ENCODE measurements around the gene FAM76B. TPM values are rescaled to one million over a fixed set of nuclear protein-coding genes. Genes with fewer than 3 reads are reported as not detected.
A peak's percentile ranks its signal among the peaks of the same experiment; 100 is the strongest.

The FAM76B gene
- 21.7 and 24.2 TPM in 2 replicates for total RNA-seq (2016; rRNA removed; fragmentation: Illumina TruSeq; extraction: Trizol)
- 4.1 and 6.2 TPM in 2 replicates for total RNA-seq (2016; cell fraction: cytosol; rRNA removed; fragmentation: Illumina TruSeq; extraction: Trizol; ENCODE audit: low read depth)
- 15.2 and 24.9 TPM in 2 replicates for total RNA-seq (2016; cell fraction: insoluble cytoplasmic fraction; rRNA removed; fragmentation: Illumina TruSeq; extraction: Trizol)
- total RNA-seq (2016; cell fraction: membrane; rRNA removed; fragmentation: Illumina TruSeq; extraction: Trizol), result 9.1 TPM in 2 replicates
- 49.9 TPM in 2 replicates for total RNA-seq (2016; cell fraction: nucleus; rRNA removed; fragmentation: Illumina TruSeq; extraction: Trizol)
- 18.6 and 20.2 TPM in 2 replicates for polyA plus RNA-seq (2011; rRNA removed)
- 4.3 and 6.4 TPM in 2 replicates for polyA plus RNA-seq (2011; cell fraction: cytosol; rRNA removed)
- polyA plus RNA-seq (2011; cell fraction: nucleus; rRNA removed), result 49.1 and 51.0 TPM in 2 replicates
- polyA plus RNA-seq (2012), result 12.3 and 18.0 TPM in 2 replicates
- polyA plus RNA-seq (2016; cell fraction: cytosol; fragmentation: Illumina TruSeq; extraction: Trizol; ENCODE audit: low read depth), result 1.9 and 2.3 TPM in 2 replicates
- 12.4 and 15.7 TPM in 2 replicates for polyA plus RNA-seq (2016; cell fraction: insoluble cytoplasmic fraction; fragmentation: Illumina TruSeq; extraction: Trizol; ENCODE audit: low read depth)
- 4.7 and 7.0 TPM in 2 replicates for polyA plus RNA-seq (2016; cell fraction: membrane; fragmentation: Illumina TruSeq; extraction: Trizol; ENCODE audit: low read depth)
- 62.3 and 70.8 TPM in 2 replicates for polyA plus RNA-seq (2016; cell fraction: nucleus; fragmentation: Illumina TruSeq; extraction: Trizol; ENCODE audit: insufficient read depth, low read depth)
- polyA minus RNA-seq (2011; rRNA and poly(A)+ RNA removed; ENCODE audit: low replicate concordance), result 5.3 and 9.7 TPM in 2 replicates
- 8.6 and 9.7 TPM in 2 replicates for polyA minus RNA-seq (2011; cell fraction: cytosol; rRNA and poly(A)+ RNA removed)
- 79.7 and 93.4 TPM in 2 replicates for polyA minus RNA-seq (2011; cell fraction: nucleus; rRNA and poly(A)+ RNA removed)
- percentile 87 among the genes with signal in this experiment for Bru-seq, nascent RNA
- BruChase-seq, experiment 1, labeled RNA remaining after a 6-hour chase, result percentile 86 among the genes with signal in this experiment
- percentile 86 among the genes with signal in this experiment for BruChase-seq, experiment 2, labeled RNA remaining after a 2-hour chase
- long read RNA-seq, experiment 1, partial matches to known transcripts, result 0 of 6 reads
- long read RNA-seq, experiment 1, other reads (novel, unspliced or antisense), result 3 of 6 reads
- long read RNA-seq, experiment 2, partial matches to known transcripts, result 0 of 7 reads
- long read RNA-seq, experiment 2, other reads (novel, unspliced or antisense), result 6 of 7 reads

DNA sequence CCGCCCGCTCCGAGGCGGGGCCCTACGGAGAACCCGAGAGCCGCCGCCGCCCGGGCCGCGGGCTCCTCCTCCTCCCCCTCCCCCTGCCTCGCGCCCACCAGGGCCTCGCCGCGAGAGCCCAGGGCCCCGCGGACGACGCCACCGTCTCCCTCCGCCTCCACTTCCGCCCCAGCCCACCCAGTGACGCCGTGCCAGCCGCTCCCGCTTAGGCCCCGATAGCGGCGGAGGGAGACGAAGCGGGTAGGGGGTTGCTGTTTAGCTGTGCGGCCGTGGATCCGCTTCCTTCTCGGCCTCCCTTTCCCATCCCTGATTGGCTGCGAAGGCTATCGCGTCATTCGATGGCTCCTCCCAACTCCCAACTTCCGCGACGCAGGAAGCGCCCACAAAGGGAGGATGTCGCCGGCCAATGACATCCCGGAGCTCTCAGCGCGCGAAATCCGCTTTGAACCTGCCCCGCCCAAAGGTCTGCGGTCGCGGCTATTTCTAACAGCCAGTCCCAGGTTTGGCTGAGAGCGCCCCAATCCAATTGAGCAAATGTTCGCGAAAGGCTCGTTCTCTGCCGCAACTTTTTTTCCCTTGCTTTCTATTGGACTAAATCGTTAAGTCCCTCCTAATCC, at the start of gene FAM76B:
Gene FAM76B (minus strand): TSS at position 277 of the 617 bp plus-strand sequence. CDS start 304 bp downstream, outside the sequence.
- POLR2A ChIA-PET, result interaction anchor here (0.8 to 3.3 kb wide), 9 partner anchors 10 to 816 kb away, joined by 3 to 35 read pairs (median 5); partner anchors contain the start of genes CCDC82, CWC15, ENDOD1 and JRKL
- intact Hi-C loops (cut with micrococcal nuclease; ENCODE audit: unreplicated experiment), result loop anchor here (1.0 to 2.0 kb wide), 3 partner anchors 559 to 721 kb away; partner anchors contain the start of genes CCDC82 and SESN3
- TF ChIP-seq, protein P1, sequence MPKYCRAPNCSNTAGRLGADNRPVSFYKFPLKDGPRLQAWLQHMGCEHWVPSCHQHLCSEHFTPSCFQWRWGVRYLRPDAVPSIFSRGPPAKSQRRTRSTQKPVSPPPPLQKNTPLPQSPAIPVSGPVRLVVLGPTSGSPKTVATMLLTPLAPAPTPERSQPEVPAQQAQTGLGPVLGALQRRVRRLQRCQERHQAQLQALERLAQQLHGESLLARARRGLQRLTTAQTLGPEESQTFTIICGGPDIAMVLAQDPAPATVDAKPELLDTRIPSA (CRISPR knock-in tag; IDR thresholded peaks at IDR 0.05; ENCODE audit: borderline replicate concordance), result no peak
- TF ChIP-seq ZFAT (CRISPR knock-in tag; conservative IDR thresholded peaks at IDR 0.05) (no peak), IRX3 (CRISPR knock-in tag; IDR thresholded peaks at IDR 0.05; ENCODE audit: borderline replicate concordance, low read depth) (peak; percentile 74; the same call in 1 of the 2 replicates), NCOR1 (IDR thresholded peaks at IDR 0.05; ENCODE audit: borderline replicate concordance, low read length) (peak; percentile 18; the same call in 1 of the 2 replicates), ONECUT2 (CRISPR knock-in tag; IDR thresholded peaks at IDR 0.05) (no peak), HMG20B (CRISPR knock-in tag; conservative IDR thresholded peaks at IDR 0.05) (peak; percentile 67), ZBTB42 (CRISPR knock-in tag; IDR thresholded peaks at IDR 0.05) (no peak), IKZF1 (IDR thresholded peaks at IDR 0.05) (no peak)
- TF ChIP-seq, protein P2, sequence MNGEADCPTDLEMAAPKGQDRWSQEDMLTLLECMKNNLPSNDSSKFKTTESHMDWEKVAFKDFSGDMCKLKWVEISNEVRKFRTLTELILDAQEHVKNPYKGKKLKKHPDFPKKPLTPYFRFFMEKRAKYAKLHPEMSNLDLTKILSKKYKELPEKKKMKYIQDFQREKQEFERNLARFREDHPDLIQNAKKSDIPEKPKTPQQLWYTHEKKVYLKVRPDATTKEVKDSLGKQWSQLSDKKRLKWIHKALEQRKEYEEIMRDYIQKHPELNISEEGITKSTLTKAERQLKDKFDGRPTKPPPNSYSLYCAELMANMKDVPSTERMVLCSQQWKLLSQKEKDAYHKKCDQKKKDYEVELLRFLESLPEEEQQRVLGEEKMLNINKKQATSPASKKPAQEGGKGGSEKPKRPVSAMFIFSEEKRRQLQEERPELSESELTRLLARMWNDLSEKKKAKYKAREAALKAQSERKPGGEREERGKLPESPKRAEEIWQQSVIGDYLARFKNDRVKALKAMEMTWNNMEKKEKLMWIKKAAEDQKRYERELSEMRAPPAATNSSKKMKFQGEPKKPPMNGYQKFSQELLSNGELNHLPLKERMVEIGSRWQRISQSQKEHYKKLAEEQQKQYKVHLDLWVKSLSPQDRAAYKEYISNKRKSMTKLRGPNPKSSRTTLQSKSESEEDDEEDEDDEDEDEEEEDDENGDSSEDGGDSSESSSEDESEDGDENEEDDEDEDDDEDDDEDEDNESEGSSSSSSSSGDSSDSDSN (CRISPR knock-in tag; IDR thresholded peaks at IDR 0.05), result peak; percentile 92; the same call in 1 of the 2 replicates
- TF ChIP-seq, protein P3, sequence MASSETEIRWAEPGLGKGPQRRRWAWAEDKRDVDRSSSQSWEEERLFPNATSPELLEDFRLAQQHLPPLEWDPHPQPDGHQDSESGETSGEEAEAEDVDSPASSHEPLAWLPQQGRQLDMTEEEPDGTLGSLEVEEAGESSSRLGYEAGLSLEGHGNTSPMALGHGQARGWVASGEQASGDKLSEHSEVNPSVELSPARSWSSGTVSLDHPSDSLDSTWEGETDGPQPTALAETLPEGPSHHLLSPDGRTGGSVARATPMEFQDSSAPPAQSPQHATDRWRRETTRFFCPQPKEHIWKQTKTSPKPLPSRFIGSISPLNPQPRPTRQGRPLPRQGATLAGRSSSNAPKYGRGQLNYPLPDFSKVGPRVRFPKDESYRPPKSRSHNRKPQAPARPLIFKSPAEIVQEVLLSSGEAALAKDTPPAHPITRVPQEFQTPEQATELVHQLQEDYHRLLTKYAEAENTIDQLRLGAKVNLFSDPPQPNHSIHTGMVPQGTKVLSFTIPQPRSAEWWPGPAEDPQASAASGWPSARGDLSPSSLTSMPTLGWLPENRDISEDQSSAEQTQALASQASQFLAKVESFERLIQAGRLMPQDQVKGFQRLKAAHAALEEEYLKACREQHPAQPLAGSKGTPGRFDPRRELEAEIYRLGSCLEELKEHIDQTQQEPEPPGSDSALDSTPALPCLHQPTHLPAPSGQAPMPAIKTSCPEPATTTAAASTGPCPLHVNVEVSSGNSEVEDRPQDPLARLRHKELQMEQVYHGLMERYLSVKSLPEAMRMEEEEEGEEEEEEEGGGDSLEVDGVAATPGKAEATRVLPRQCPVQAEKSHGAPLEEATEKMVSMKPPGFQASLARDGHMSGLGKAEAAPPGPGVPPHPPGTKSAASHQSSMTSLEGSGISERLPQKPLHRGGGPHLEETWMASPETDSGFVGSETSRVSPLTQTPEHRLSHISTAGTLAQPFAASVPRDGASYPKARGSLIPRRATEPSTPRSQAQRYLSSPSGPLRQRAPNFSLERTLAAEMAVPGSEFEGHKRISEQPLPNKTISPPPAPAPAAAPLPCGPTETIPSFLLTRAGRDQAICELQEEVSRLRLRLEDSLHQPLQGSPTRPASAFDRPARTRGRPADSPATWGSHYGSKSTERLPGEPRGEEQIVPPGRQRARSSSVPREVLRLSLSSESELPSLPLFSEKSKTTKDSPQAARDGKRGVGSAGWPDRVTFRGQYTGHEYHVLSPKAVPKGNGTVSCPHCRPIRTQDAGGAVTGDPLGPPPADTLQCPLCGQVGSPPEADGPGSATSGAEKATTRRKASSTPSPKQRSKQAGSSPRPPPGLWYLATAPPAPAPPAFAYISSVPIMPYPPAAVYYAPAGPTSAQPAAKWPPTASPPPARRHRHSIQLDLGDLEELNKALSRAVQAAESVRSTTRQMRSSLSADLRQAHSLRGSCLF (CRISPR knock-in tag; IDR thresholded peaks at IDR 0.05; ENCODE audit: borderline replicate concordance), result no peak

More for the DNA sequence above, at the start of gene FAM76B:
- DNase-seq (ENCODE audit: low spot score) (peak; percentile 98), ATAC-seq (peak; percentile 84), FAIRE-seq (peak; percentile 94)
- Histone ChIP-seq H4K20me1 (ENCODE audit: insufficient read depth, low read length) (no peaks in the 10 kb centered on the region; the same call in 1 of the 2 replicates), H2AFZ (ENCODE audit: low read length) (peak within 1 kb of the TSS; percentile 82), H3K27ac (ENCODE audit: extremely low read length, insufficient read depth, low read length) (peak within 1 kb of the TSS; percentile 98), H3K79me2 (ENCODE audit: insufficient read depth, low read length) (peaks cover 53% of the 10 kb centered on the region), H3K27me3 (ENCODE audit: control insufficient read depth in 1 of 2, insufficient read depth in 2 of 2, low read length in 2 of 2) (no peaks in the 10 kb centered on the region; a peak in 1 of 5 replicates), H3K9me3 (ENCODE audit: low read length) (no peaks in the 10 kb centered on the region), H3K4me3 (replicated peaks in 1 of 3; ENCODE audit: insufficient read depth in 1 of 3, low read depth in 2 of 3, low read length in 3 of 3) (peak within 1 kb of the TSS; percentile 87 to 98 (median 97)), H3K36me3 (replicated peaks in 1 of 2; ENCODE audit: control insufficient read depth in 1 of 2, insufficient read depth in 2 of 2, low read length in 2 of 2) (peaks cover 5 to 10% of the 10 kb centered on the region in 2 experiments), H3K4me2 (ENCODE audit: low read depth, low read length) (peak within 1 kb of the TSS; percentile 89), H3K4me1 (ENCODE audit: insufficient read depth, low read length) (peaks cover 47% of the 10 kb centered on the region), H3K9ac (ENCODE audit: insufficient read depth, low read depth, low read length) (peak within 1 kb of the TSS; percentile 97)
- in situ Hi-C loops (cut with HindIII; ENCODE audit: extremely low pct_ligation_motif_present, low pct_unique_long_range_greater_than_20kb), result no loop called here
- CTCF ChIA-PET (ENCODE audit: low intra/inter-chr PET ratio, low total read pairs), result no interaction called here
- WGBS (ENCODE audit: low lambda C conversion rate), result under 1% methylated on average over 18 of the region's 62 CpGs
- TSS peak; percentile 46 for BruUV-seq (replicated peaks)
